Mesenchymal stem cell (in vitro differentiated cells and primary cell): ENCODE measurements around the gene COQ9.

Source experiments
- DNase-seq: peaks from one replicate; pipeline ENCODE4 v3.0.0-alpha.2; 2013
- H2AFZ ChIP-seq: one replicate; pipeline ENCODE4 v1.6.1; 2013; ENCODE audit warnings: low read depth, mild to moderate bottlenecking, control low read depth, inconsistent platforms, low read length, moderate library complexity
- H2AK5ac ChIP-seq: 2 replicates; pipeline ENCODE4 v1.6.1; 2013; ENCODE audit warnings: low read length, moderate library complexity, mild to moderate bottlenecking, inconsistent platforms; ENCODE audit not compliant: severe bottlenecking
- H2BK120ac ChIP-seq: one replicate; pipeline ENCODE4 v1.6.1; 2013; ENCODE audit warnings: low read depth, mild to moderate bottlenecking, inconsistent platforms, low read length, moderate library complexity
- H2BK12ac ChIP-seq, 2 experiments: one replicate each; pipeline ENCODE4 v1.6.1; 2013; ENCODE audit warnings: inconsistent platforms in 2 of 2, low read length in 2 of 2, mild to moderate bottlenecking in 2 of 2, moderate library complexity in 2 of 2, control low read depth in 1 of 2
- H2BK15ac ChIP-seq: one replicate; pipeline ENCODE4 v1.6.1; 2013; ENCODE audit warnings: mild to moderate bottlenecking, low read depth, inconsistent platforms; ENCODE audit not compliant: poor library complexity, severe bottlenecking
- H2BK5ac ChIP-seq: 2 replicates; pipeline ENCODE4 v1.6.1; 2013; ENCODE audit warnings: low read depth, mild to moderate bottlenecking, low read length, control low read depth, inconsistent platforms; ENCODE audit not compliant: poor library complexity, severe bottlenecking
- H3K14ac ChIP-seq, 2 experiments: one replicate each; pipeline ENCODE4 v1.6.1; 2013; ENCODE audit warnings: inconsistent platforms in 2 of 2, low read length in 2 of 2, control low read depth in 1 of 2, mild to moderate bottlenecking in 1 of 2, moderate library complexity in 1 of 2
- H3K18ac ChIP-seq, 2 experiments: one replicate each; pipeline ENCODE4 v1.6.1; 2013; ENCODE audit warnings: inconsistent platforms in 2 of 2, low read length in 2 of 2, control low read depth in 1 of 2, low read depth in 1 of 2, mild to moderate bottlenecking in 1 of 2
- H3K23ac ChIP-seq, 2 experiments: one replicate each; pipeline ENCODE4 v1.6.1; 2013; ENCODE audit warnings: inconsistent platforms in 2 of 2, low read length in 2 of 2, mild to moderate bottlenecking in 2 of 2, moderate library complexity in 2 of 2, control low read depth in 1 of 2
- H3K27ac ChIP-seq: 2 replicates; pipeline ENCODE4 v1.5.1; 2013; ENCODE audit warnings: mild to moderate bottlenecking, moderate library complexity, low read length, control low read depth, inconsistent platforms; ENCODE audit not compliant: poor library complexity, severe bottlenecking
- H3K27me3 ChIP-seq, 2 experiments: 2 replicates each; pipeline versions ENCODE4 v1.6.1 to v1.7.0; 2013; ENCODE audit warnings: low read length in 2 of 2, mild to moderate bottlenecking in 2 of 2, moderate library complexity in 2 of 2, control low read depth in 1 of 2, inconsistent platforms in 1 of 2; ENCODE audit not compliant: control insufficient read depth in 1 of 2, insufficient read depth in 1 of 2
- H3K36me3 ChIP-seq, 2 experiments: 2 replicates each; pipeline versions ENCODE4 v1.6.1 to v1.7.0; 2013; ENCODE audit warnings: low read length in 2 of 2, control low read depth in 1 of 2, inconsistent platforms in 1 of 2, low read depth in 1 of 2, mild to moderate bottlenecking in 1 of 2; ENCODE audit not compliant: insufficient read depth in 2 of 2, control insufficient read depth in 1 of 2
- H3K4ac ChIP-seq, 2 experiments: one replicate each; pipeline ENCODE4 v1.6.1; 2013; ENCODE audit warnings: inconsistent platforms in 2 of 2, low read length in 2 of 2, mild to moderate bottlenecking in 2 of 2, moderate library complexity in 2 of 2, control low read depth in 1 of 2, low read depth in 1 of 2
- H3K4me1 ChIP-seq: 2 replicates; pipeline ENCODE4 v1.6.1; 2013; ENCODE audit warnings: low read depth, low read length, control low read depth; ENCODE audit not compliant: control insufficient read depth, insufficient read depth
- H3K4me2 ChIP-seq: 2 replicates; pipeline ENCODE4 v1.6.1; 2013; ENCODE audit warnings: low read length, mild to moderate bottlenecking, inconsistent platforms; ENCODE audit not compliant: poor library complexity, severe bottlenecking
- H3K4me3 ChIP-seq, 2 experiments: 2 replicates each; pipeline versions ENCODE4 v1.5.1 to v1.7.0; 2013; ENCODE audit warnings: low read length in 2 of 2, mild to moderate bottlenecking in 2 of 2, control low read depth in 1 of 2, low read depth in 1 of 2; ENCODE audit not compliant: insufficient read depth in 1 of 2
- H3K79me1 ChIP-seq: replicated peaks from 2 replicates; pipeline ENCODE4 v1.6.1; 2013; ENCODE audit warnings: mild to moderate bottlenecking, control low read depth, low read length, inconsistent platforms; ENCODE audit not compliant: poor library complexity, severe bottlenecking
- H3K9ac ChIP-seq: 2 replicates; pipeline ENCODE4 v1.7.0; 2013; ENCODE audit warnings: mild to moderate bottlenecking, low read length, moderate library complexity
- H3K9me3 ChIP-seq: 2 replicates; pipeline ENCODE4 v1.7.0; 2013; ENCODE audit warnings: mild to moderate bottlenecking, low read length; ENCODE audit not compliant: control insufficient read depth
- H4K8ac ChIP-seq: one replicate; pipeline ENCODE4 v1.6.1; 2013; ENCODE audit warnings: inconsistent platforms, mild to moderate bottlenecking, low read length, moderate library complexity
- H4K91ac ChIP-seq: one replicate; pipeline ENCODE4 v1.6.1; 2013; ENCODE audit warnings: mild to moderate bottlenecking, low read length, inconsistent platforms
- WGBS: methylation state at CpG from one replicate; pipeline ENCODE4 v1.1.7; 2013; ENCODE audit warnings: mixed read lengths; 5-methylcytosine and 5-hydroxymethylcytosine counted together

The COQ9 gene

DNA sequence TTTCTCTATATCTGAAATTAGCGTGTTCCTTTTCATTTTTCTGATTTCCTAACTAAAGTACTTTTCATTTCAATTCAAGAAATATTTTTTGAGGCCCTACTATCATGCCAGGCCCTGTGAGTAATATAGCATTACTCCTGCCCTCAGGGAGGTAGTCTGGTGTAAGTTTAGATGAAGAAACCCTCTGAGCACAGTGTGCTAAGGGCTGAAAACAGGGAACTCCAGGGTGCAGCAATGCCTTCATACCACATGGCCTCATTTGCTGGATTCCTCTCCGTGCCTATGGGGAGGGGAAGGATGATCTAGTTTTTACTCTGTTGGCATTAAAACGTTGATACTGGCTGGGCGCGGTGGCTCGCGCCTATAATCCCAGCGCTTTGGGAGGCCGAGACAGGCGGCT is 4.7 kb downstream of the COQ9 start:
- H4K8ac ChIP-seq: no peak overlapping the region
- DNase-seq: no peak
- no peak overlapping the region for H3K4me2 ChIP-seq
- H3K27ac ChIP-seq: no peak overlapping the region
- H3K9me3 ChIP-seq: no peaks in the 10 kb centered on the region
- no peak overlapping the region for H3K14ac ChIP-seq
- no peak overlapping the region for H3K23ac ChIP-seq
- H3K18ac ChIP-seq: no peak overlapping the region
- no peak overlapping the region for H4K91ac ChIP-seq
- H3K4me3 ChIP-seq: no peak overlapping the region
- no peak overlapping the region for H2AK5ac ChIP-seq
- no peaks in the 10 kb centered on the region for H3K27me3 ChIP-seq
- H3K36me3 ChIP-seq: peaks cover 32 to 62% of the 10 kb centered on the region in 2 experiments
- H3K4me1 ChIP-seq: peaks cover 3% of the 10 kb centered on the region
- peak overlapping the region; percentile 6 for H3K9ac ChIP-seq
- H2BK5ac ChIP-seq: no peak overlapping the region
- 99% methylated on average over 10 of the region's 10 CpGs for whole genome bisulfite sequencing
- no peak overlapping the region for H3K4ac ChIP-seq
- H2BK12ac ChIP-seq: no peak overlapping the region
- no peak overlapping the region for H2BK120ac ChIP-seq
- no peak overlapping the region for H2BK15ac ChIP-seq
- no peak overlapping the region for H2AFZ ChIP-seq
- H3K79me1 ChIP-seq: peaks cover 26% of the 10 kb centered on the region

DNA sequence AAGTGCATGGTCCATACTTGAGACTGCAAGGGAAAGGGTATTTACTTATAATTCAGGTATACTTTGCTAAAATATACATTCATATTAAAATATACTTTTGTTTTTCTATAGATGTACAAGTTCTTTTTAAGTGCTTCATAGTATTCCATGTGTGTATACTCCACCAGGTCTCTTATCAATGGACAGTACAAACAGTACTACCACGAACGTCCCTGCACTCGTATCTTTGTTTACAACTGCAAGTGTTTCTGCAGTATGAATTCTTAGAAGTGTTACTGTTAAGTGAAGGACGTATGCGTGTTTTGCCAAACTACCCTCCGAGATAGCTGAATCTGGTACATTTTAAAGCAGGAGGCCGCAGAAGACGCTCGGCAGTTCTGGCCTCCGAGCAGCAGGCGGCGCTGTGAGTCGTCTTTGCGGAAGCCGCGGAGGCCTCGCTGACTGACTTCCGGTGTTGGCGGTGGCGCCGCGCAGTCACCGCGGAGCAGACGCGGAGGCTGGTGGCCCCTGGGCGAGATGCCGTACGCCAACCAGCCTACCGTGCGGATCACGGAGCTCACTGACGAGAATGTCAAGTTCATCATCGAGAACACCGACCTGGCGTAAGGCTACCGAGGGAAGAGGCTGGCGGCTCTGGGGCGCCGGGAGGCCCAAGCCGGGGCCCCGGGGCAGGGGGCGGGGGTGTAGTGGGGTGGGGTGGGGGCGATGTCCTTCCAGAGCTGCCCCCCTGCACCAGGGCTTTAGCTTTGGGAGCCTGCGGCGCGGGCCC is 15.1 kb downstream of the COQ9 start, which contains the start of gene POLR2C:
POLR2C (plus strand) TSS at position 471 of the 769 bp plus-strand sequence; CDS start at position 517, 46 bp downstream.
- Histone ChIP-seq H2BK5ac (no peak within 1 kb of the TSS), H2BK120ac (peak within 1 kb of the TSS; percentile 8), H2BK15ac (peak within 1 kb of the TSS; percentile 13), H3K18ac (peak within 1 kb of the TSS; percentile 68 to 73), H3K14ac (peak within 1 kb of the TSS in 1 of 2 experiments; percentile 70), H4K91ac (peak within 1 kb of the TSS; percentile 55), H3K79me1 (peaks cover 8% of the 10 kb centered on the region), H3K4me3 (peak within 1 kb of the TSS; percentile 72 to 96), H3K36me3 (peaks cover 41 to 75% of the 10 kb centered on the region in 2 experiments), H3K23ac (peak within 1 kb of the TSS in 1 of 2 experiments; percentile 23), H2AFZ (no peak within 1 kb of the TSS), H2BK12ac (no peak within 1 kb of the TSS), H2AK5ac (no peak within 1 kb of the TSS), H3K4ac (peak within 1 kb of the TSS; percentile 15 to 88), H4K8ac (no peak within 1 kb of the TSS), H3K27me3 (no peaks in the 10 kb centered on the region), H3K9me3 (no peaks in the 10 kb centered on the region), H3K4me1 (peaks cover 8% of the 10 kb centered on the region), H3K9ac (peak within 1 kb of the TSS; percentile 94), H3K27ac (no peak within 1 kb of the TSS), H3K4me2 (peak within 1 kb of the TSS; percentile 68)
- 1% methylated on average over 40 of the region's 47 CpGs for WGBS
- DNase-seq: peak; percentile 88

DNA sequence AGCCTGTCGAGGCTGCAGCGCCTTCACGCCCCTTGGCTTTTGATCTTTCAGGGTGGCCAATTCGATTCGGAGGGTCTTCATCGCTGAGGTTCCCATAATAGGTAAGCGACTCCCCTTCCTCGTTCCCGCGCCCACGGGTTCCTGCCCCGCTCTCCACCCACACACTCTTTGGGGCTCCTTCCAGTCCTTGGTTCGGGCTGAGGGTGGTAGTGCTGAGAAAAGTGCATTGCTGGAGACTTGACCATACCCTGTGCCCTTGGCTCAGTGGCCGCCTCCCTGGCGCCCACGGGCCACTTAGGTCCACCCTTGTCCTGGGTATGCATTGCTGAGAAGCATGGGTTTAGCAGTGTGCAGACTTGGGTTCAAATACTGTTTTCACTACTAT is 15.7 kb downstream of the COQ9 start:
- peaks cover 35 to 75% of the 10 kb centered on the region in 2 experiments for H3K36me3 ChIP-seq
- peak overlapping the region; percentile 15 to 88 for H3K4ac ChIP-seq
- peak overlapping the region in 1 of 2 experiments; percentile 73 for H3K18ac ChIP-seq
- DNase-seq: peak; percentile 32
- no peak overlapping the region for H4K8ac ChIP-seq
- H2BK5ac ChIP-seq: no peak overlapping the region
- H3K23ac ChIP-seq: peak overlapping the region in 1 of 2 experiments; percentile 23
- no peaks in the 10 kb centered on the region for H3K9me3 ChIP-seq
- peak overlapping the region; percentile 13 for H2BK15ac ChIP-seq
- peaks cover 8% of the 10 kb centered on the region for H3K79me1 ChIP-seq
- 0% methylated on average over 6 of the region's 16 CpGs for WGBS
- H3K4me3 ChIP-seq: peak overlapping the region; percentile 72 to 96
- H2BK12ac ChIP-seq: no peak overlapping the region
- no peak overlapping the region for H2AK5ac ChIP-seq
- no peaks in the 10 kb centered on the region for H3K27me3 ChIP-seq
- H3K4me2 ChIP-seq: peak overlapping the region; percentile 68
- H3K9ac ChIP-seq: peak overlapping the region; percentile 94
- H3K27ac ChIP-seq: no peak overlapping the region
- peak overlapping the region; percentile 55 for H4K91ac ChIP-seq
- peak overlapping the region in 1 of 2 experiments; percentile 70 for H3K14ac ChIP-seq
- H3K4me1 ChIP-seq: peaks cover 10% of the 10 kb centered on the region
- H2BK120ac ChIP-seq: peak overlapping the region; percentile 8
- H2AFZ ChIP-seq: no peak overlapping the region

DNA sequence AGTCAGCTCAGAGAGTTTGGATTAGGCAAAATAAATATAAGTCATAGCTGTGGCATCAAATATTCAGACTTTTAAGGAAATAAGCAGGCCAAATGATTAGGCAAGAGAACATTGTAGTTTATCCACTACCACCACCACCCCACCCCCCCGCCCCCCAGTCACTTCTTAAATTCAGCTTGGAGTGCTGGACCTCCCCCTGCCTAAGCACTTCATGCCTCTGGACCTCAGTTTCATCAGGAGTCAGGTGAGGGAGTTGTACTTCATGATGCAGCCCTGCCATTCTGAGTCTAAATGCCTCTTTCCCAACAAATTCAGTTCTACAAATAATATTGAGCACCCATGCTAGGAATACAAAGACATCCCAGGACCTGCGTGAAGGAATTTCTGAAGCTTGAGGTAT is 17.2 kb downstream of the COQ9 start:
- no peak overlapping the region for H4K8ac ChIP-seq
- no peak overlapping the region for H2BK120ac ChIP-seq
- H2AK5ac ChIP-seq: no peak overlapping the region
- H3K79me1 ChIP-seq: peaks cover 14% of the 10 kb centered on the region
- H2BK12ac ChIP-seq: no peak overlapping the region
- peak overlapping the region; percentile 94 for H3K9ac ChIP-seq
- no peak overlapping the region for H2BK5ac ChIP-seq
- H2AFZ ChIP-seq: no peak overlapping the region
- H3K36me3 ChIP-seq: peaks cover 36 to 75% of the 10 kb centered on the region in 2 experiments
- H3K27ac ChIP-seq: no peak overlapping the region
- H3K9me3 ChIP-seq: no peaks in the 10 kb centered on the region
- no peak for DNase-seq
- no peak overlapping the region for H3K4me3 ChIP-seq
- no peak overlapping the region for H4K91ac ChIP-seq
- H3K4me2 ChIP-seq: no peak overlapping the region
- no peaks in the 10 kb centered on the region for H3K27me3 ChIP-seq
- peaks cover 17% of the 10 kb centered on the region for H3K4me1 ChIP-seq
- H3K18ac ChIP-seq: no peak overlapping the region
- no peak overlapping the region for H3K23ac ChIP-seq
- WGBS: no CpG with 5 or more reads among the region's 2 CpGs
- no peak overlapping the region for H3K4ac ChIP-seq
- H3K14ac ChIP-seq: no peak overlapping the region
- H2BK15ac ChIP-seq: no peak overlapping the region
